GM21529 (cell line): ENCODE measurements around the gene DDX5.
A peak's percentile ranks its signal among the peaks of the same experiment; 100 is the strongest.

Source experiments
- ATAC-seq: cut with Tn5 transposase; IDR thresholded peaks from one replicate; pipeline ENCODE4 v1.9.1; 2021; ENCODE audit not compliant: unreplicated experiment

Gene DDX5

GRCh38 chr17:64506201-64506575 lies at the start of gene DDX5:
TSS of gene DDX5 (minus strand) at chr17:64506289. CDS start at chr17:64506119, 170 bp downstream.
- ATAC-seq = peak; percentile 59

DNA sequence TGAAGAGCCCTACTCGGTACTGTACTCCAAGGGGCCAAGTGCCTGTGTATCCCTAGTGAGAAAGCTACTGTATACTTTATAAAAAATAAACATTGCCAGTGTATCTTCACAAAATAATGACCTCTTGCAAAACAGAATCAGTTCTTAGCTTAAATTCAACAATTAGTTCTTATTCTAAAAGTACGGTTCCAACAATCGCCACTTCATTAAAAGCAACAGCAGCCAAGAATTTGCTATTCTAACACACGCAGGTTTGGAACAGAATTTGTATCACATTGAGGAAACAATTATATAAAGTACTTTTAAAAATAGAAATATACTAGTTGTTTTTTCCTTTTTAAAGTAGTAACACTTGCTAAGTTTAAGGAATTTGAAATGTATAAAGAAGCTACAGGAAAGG lies 49.2 kb upstream of the DDX5 start:
- no peak for ATAC-seq

GRCh38 chr17:64554028-64554637 lies 48.0 kb upstream of the DDX5 start:
- ATAC-seq = no peak

- ATAC-seq = no peak
Measured at GRCh38 chr17:64551461-64551860, 45.4 kb upstream of the DDX5 start.

- ATAC-seq = no peak
Measured at GRCh38 chr17:64547319-64547718, 41.2 kb upstream of the DDX5 start.

- ATAC-seq = no peak
Measured at GRCh38 chr17:64546716-64547115, 40.6 kb upstream of the DDX5 start.

DNA sequence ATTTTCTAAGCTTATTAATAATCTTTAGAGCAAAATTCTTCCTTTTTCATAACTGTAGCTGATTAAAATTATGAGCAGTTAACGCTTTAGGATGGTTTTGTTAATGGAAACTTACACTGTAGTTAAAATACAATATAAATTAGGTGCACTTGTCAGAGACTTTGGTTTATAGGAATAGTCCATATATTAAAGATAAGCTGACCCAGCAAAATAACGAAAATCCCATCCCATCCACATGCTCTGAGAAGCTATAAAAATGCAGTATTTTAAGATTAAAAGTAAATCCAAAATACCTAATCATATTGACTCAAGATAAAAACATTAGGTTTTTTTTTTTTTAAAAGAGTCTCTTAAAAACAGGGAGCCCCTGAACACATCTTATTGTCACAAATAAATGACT lies 38.7 kb upstream of the DDX5 start:
- ATAC-seq = no peak

DNA sequence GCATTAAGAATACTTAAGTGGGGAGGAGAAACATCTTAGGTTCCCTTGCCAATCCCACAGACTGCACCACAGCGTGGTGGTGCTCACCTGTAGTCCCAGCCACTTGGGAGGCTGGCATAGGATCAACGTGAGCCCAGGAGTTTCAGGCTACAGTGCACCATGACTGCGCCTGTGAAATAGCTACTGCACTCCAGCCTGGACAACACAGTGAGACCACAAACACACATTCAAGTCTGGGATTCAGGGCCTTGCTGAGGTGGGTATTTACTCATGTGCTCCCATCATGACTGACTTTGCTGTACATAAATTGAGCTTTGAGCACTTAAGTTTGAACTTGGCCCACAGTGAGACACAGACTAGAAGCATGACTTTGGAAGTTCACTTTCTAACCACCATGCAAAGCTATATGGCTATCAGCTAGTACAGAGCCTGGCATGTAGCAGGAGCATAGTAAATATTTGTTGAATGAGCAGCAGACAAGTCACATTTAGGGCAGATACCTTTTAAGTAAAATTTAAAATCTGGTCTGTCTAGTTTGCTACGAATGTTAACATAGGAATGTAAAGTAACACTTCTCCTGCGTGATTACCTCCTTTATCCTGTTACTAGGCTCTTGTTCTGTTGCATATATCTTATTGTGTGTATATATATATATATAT lies 34.2 kb upstream of the DDX5 start:
- ATAC-seq = no peak

- no peak for ATAC-seq
Measured at GRCh38 chr17:64538508-64539130, 32.5 kb upstream of the DDX5 start.

GRCh38 chr17:64537488-64537887 lies 31.4 kb upstream of the DDX5 start:
- no peak for ATAC-seq

DNA sequence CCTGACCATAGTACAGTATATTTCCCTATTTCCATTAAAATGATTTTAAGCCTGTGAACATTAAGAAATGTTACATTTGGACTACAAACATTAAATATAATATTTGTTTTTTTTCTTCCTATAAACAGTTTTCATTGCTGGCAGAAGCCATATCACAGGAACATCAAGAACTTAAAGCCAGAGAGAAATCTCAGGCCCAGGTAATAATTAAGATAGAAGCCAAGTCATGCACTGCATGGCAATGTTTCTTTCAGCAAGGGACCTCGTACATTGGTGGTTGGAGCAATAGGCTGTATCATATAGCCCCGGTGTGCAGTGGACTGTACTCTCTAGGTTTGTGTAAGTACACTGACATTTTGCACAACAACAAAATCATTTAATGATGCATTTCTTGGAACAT lies 30.8 kb upstream of the DDX5 start:
- ATAC-seq = no peak

DNA sequence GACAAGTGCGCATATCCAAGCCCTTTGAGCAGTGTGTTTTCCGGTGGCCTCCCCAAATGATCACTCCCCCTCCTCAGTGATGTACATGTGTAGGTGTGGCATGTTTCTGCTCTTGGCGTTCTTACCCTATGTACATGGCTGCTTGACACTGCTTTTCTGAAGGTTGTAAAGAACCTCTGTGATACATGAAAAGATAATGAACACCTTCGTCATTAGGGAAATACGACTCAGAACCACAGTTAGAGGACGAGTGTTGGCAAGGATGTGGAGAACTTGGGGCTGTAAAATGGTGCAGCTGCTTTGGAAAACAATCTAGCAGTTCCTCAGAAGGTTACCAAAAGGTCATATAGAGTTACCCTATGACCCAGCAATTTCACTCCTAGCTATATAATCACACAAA lies 29.3 kb upstream of the DDX5 start:
- ATAC-seq = no peak

DNA sequence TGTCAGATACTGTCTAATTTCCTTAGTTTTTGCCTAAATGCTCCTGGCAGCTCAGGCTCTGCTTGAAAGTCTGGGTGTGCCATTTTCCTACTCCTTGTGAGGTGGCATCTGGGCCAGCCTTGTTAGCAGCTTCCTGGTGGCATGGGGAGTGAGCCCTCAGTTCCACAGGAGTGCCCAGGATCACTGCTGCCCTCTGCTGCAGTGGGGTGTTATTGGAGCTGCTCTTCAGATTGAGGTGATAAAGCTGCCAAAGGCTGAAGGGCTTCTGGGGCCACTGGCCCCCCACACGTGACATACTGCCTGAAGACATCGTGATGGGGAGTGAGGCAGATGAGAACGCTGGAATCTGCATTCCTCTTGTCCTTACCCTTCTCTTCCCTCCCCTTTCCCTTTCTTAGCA lies 28.1 kb upstream of the DDX5 start:
- no peak for ATAC-seq

GRCh38 chr17:64533784-64534183 lies 27.7 kb upstream of the DDX5 start:
- ATAC-seq = no peak

DNA sequence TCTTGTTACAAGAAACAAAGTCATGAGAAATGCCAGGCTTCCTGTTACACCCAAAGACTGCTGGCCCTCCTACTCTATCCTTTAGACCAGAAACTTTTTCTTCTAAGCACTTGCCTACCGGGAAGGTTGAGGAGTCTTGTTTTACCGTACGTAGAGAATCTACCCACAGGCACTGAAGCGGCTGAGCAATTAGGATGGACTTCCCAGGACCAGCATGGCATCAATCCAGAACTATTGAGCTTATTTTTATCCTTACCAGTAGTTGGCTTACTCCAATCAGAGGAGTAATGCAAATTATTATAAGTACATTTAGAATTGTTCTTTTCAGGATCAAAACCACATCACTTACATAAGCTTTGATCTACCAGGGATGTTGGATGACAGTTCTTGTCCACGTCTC lies 26.3 kb upstream of the DDX5 start:
- no peak for ATAC-seq

- no peak for ATAC-seq
Measured at GRCh38 chr17:64531955-64532371, 25.9 kb upstream of the DDX5 start.

- ATAC-seq = no peak
Measured at GRCh38 chr17:64529221-64529620, 23.1 kb upstream of the DDX5 start.

DNA sequence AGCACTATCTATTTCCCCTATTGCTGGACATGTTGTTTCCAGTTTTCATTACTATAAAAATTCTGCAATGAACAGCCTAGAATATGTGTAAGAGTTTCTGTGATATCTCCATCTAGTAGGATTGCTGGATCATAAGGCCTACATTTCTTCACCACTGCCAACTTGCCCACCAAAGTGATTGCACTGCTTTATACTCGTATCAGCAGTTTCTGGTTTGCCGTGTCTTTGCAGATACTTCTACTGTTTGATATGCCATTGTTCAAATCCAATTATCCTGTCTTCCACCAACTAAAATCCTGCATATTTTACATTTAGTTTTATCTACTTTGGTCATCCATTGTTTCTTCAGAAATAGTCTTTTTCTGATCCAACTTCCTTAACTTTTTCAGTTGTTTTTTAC lies 21.8 kb upstream of the DDX5 start:
- ATAC-seq = no peak

DNA sequence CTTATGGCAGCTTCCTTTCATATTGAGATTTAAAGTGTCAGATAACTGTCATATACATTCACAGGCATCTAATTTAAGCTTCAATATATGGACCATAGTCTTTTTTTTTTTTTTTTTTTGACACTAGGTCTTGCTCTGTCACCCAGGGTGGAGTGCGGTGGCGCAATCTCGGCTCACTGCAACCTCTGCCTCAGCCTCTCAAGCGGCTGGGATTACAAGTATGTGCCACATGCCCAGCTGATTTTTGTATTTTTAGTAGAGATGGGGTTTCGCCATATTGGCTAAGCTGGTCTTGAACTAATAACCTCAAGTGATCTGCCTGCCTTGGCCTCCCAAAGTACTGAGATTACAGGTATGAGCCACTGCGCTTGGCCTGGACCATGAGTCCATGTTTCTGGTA lies 14.3 kb upstream of the DDX5 start:
- ATAC-seq = no peak

DNA sequence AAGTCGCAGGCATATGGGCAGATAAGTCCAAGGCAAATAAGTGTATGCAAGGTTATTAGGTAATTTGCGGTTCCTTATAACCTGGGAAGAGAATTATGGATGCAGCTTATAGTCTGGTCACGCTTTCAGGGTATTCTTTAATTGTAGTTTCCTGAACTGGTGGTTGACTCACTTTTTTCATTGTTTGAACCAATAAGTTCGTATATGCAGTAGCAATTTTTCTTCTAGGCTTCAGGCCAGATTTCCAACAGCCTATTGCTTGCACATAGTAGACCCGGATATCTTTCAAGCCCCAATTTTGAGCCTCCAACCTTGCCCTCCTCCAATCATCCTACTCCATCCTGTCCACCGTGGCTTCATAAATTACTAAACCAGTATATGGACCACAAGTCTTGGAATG lies 13.5 kb upstream of the DDX5 start:
- ATAC-seq = no peak

GRCh38 chr17:64515829-64516228 lies 9.7 kb upstream of the DDX5 start:
- ATAC-seq = no peak

DNA sequence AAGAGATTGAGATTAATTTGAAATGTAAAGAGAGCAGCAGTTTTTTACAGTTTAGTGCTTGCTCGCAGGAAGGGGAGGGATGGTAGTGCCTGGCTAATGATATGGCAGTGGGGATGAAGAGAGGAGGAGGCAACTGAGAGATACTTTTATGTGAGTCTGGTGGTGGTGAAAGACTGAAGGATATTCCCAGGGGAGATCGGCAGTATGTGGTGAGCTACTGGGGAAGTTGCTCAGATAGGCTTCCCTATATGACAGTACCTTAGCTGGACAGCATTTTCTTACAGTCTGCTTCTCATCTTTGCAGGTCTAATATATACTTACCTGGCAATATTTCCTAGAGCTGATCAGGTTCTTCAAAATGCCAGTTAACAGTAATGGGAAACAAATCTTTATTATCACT lies 9.3 kb upstream of the DDX5 start:
- no peak for ATAC-seq

GRCh38 chr17:64509179-64509578 lies 3.1 kb upstream of the DDX5 start:
- no peak for ATAC-seq
